Esophagus muscularis mucosa (tissue), 4 donors: Measurements from ENCODE around the gene GRK4. TPM values are rescaled to one million over a fixed set of nuclear protein-coding genes. Genes with fewer than 3 reads are reported as not detected.

Experiments
- DNase-seq: peaks from one replicate; pipeline ENCODE4 v3.0.0-alpha.2; 2017; ENCODE audit errors: extremely low spot score
- H3K27ac ChIP-seq, 4 donors: fragments of 200-600 bp; sonication (generic); replicated peaks in 1 of 4; 1 replicate in 3 of 4; 2 replicates in 1 of 4; pipeline ENCODE4 v1.5.1; 2016 to 2019; ENCODE audit warnings: mild to moderate bottlenecking in 1 of 4
- H3K27me3 ChIP-seq, 4 donors: fragments of 200-600 bp; sonication (generic); one replicate each; pipeline versions ENCODE4 v1.5.1 to v1.6.0; 2016 to 2019
- H3K36me3 ChIP-seq, 4 donors: fragments of 200-600 bp; sonication (generic); one replicate each; pipeline ENCODE4 v1.5.1; 2016 to 2019
- H3K4me1 ChIP-seq, 4 donors: fragments of 200-600 bp; sonication (generic); one replicate each; pipeline ENCODE4 v1.5.1; 2016 to 2019
- H3K4me3 ChIP-seq, 4 donors: fragments of 200-600 bp; sonication (generic); 1 replicate in 2 of 4; 2 replicates in 2 of 4; pipeline ENCODE4 v1.5.1; 2016 to 2019; ENCODE audit warnings: mild to moderate bottlenecking in 4 of 4, moderate library complexity in 1 of 4
- H3K9me3 ChIP-seq, 4 donors: fragments of 200-600 bp; sonication (generic); 1 replicate in 3 of 4; 2 replicates in 1 of 4; pipeline ENCODE4 v1.5.1; 2016 to 2019
- CTCF ChIP-seq, 3 experiments: fragments of 200-600 bp in 2 of 3; fragments of 450-650 bp in 1 of 3; sonication (generic) in 2 of 3; IDR thresholded peaks; one replicate each; pipeline ENCODE4 v1.5.1; 2017 to 2019; ENCODE audit warnings: antibody characterized with exemption in 3 of 3, mild to moderate bottlenecking in 2 of 3, moderate library complexity in 1 of 3
- EP300 ChIP-seq: sonication (generic); formaldehyde crosslinking; IDR thresholded peaks from one replicate; pipeline ENCODE4 v1.6.1; 2017; ENCODE audit warnings: antibody characterized with exemption
- POLR2A ChIP-seq: fragments of 450-650 bp; IDR thresholded peaks from one replicate; pipeline ENCODE4 v1.6.1; 2017; ENCODE audit warnings: antibody characterized with exemption, moderate library complexity, mild to moderate bottlenecking, low read depth
- POLR2AphosphoS5 ChIP-seq, 2 donors: sonication (generic); formaldehyde crosslinking; IDR thresholded peaks; one replicate each; pipeline ENCODE4 v1.6.1; 2017; ENCODE audit warnings: antibody characterized with exemption in 2 of 2
- WGBS: methylation state at CpG from one replicate; pipeline ENCODE4 v1.1.5; 2018; 5-methylcytosine and 5-hydroxymethylcytosine counted together
- intact Hi-C: fragments of 100-400 bp; cut with DNase I; formaldehyde crosslinking; loops from one replicate; pipeline ENCODE4 v1.15.1; 2023
- total RNA-seq, 4 donors: library from RNA; depleted of rRNA; stranded (reverse); fragments of >200 nt; gene quantifications; one replicate each; pipeline versions ENCODE4 v1.1.0 to v1.2.1, GENCODE V29; 2016

GRK4 gene
- total RNA-seq, 4 donors from 2014 or later, result 4.8 to 8.0 (median 6.4) TPM

DNA sequence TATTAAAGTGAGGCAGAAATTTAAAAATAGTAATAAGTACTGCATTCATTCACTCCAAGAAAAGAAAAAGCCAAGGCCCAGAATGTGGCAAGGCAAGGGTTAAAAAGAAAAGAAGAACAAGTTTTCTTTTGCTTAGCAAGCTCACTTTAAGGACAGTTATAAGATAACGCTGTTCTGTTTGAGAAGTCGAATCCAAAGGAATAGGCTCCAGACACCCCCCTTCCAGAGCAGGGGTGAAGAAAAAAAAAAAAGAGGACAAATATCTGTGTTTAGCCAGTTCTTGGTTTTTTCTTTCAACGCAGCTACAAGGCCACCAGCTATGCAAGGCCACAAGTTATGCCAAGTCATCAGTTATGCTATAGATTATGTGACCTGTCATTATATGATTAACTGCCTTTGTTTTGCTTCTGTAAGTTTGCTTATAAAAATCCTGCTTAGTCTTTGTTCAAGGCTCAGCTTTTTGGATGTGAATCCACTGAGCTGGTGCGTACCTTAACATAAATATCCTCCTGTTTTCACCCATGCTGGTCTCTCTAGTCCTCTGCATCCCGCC, 1.4 kb downstream of the GRK4 start:
- intact Hi-C loops, result loop anchor here (10.0 kb wide), 2 partner anchors 200 to 550 kb away; partner anchors contain the start of genes CFAP99 and ZFYVE28
- Histone ChIP-seq H3K27ac (no peak overlapping the region), H3K4me3 (peak overlapping the region; percentile 81 to 99 (median 98)), H3K9me3 (no peaks in the 10 kb centered on the region), H3K27me3 (no peaks in the 10 kb centered on the region), H3K36me3 (no peaks in the 10 kb centered on the region), H3K4me1 (peaks cover 25 to 38% (median 34%) of the 10 kb centered on the region in 4 donors)
- 60% methylated on average over 5 of the region's 5 CpGs for WGBS
- no peak for TF ChIP-seq CTCF (IDR thresholded peaks at IDR 0.05)
- no peak for TF ChIP-seq EP300
- no peak for TF ChIP-seq POLR2A
- TF ChIP-seq POLR2AphosphoS5 (IDR thresholded peaks at IDR 0.05), result no peak
- no peak for DNase-seq

GRCh38 chr4:2965262-2965661, 1.9 kb downstream of the GRK4 start:
- WGBS, result 95% methylated on average over 13 of the region's 16 CpGs
- no peaks in the 10 kb centered on the region for H3K27me3 ChIP-seq
- H3K4me1 ChIP-seq, result peaks cover 25 to 33% (median 29%) of the 10 kb centered on the region in 4 donors
- no peak for TF ChIP-seq EP300
- TF ChIP-seq CTCF (IDR thresholded peaks at IDR 0.05), result no peak
- no peak for TF ChIP-seq POLR2AphosphoS5 (IDR thresholded peaks at IDR 0.05)
- no peak for TF ChIP-seq POLR2A
- no peaks in the 10 kb centered on the region for H3K36me3 ChIP-seq
- no peak overlapping the region for H3K4me3 ChIP-seq
- intact Hi-C loops, result loop anchor here (10.0 kb wide), 2 partner anchors 200 to 550 kb away; partner anchors contain the start of genes CFAP99 and ZFYVE28
- no peaks in the 10 kb centered on the region for H3K9me3 ChIP-seq
- H3K27ac ChIP-seq, result no peak overlapping the region
- DNase-seq, result no peak

- intact Hi-C loops, result loop anchor here (10.0 kb wide), 2 partner anchors 204 to 554 kb away; partner anchors contain the start of genes CFAP99 and ZFYVE28
- H3K4me3 ChIP-seq, result no peak overlapping the region
- no peaks in the 10 kb centered on the region for H3K9me3 ChIP-seq
- peaks cover 9 to 16% (median 13%) of the 10 kb centered on the region in 4 donors for H3K4me1 ChIP-seq
- H3K27me3 ChIP-seq, result no peaks in the 10 kb centered on the region
- H3K27ac ChIP-seq, result no peak overlapping the region
- no peak for DNase-seq
- WGBS, result 65% methylated on average over 3 of the region's 3 CpGs
- TF ChIP-seq POLR2A (no peak), EP300 (no peak), POLR2AphosphoS5 (IDR thresholded peaks at IDR 0.05) (no peak), CTCF (IDR thresholded peaks at IDR 0.05) (no peak)
- peaks cover 0 to 3% (median 0%) of the 10 kb centered on the region in 4 donors for H3K36me3 ChIP-seq
Measured at GRCh38 chr4:2968381-2968780, 5.0 kb downstream of the GRK4 start.

DNA sequence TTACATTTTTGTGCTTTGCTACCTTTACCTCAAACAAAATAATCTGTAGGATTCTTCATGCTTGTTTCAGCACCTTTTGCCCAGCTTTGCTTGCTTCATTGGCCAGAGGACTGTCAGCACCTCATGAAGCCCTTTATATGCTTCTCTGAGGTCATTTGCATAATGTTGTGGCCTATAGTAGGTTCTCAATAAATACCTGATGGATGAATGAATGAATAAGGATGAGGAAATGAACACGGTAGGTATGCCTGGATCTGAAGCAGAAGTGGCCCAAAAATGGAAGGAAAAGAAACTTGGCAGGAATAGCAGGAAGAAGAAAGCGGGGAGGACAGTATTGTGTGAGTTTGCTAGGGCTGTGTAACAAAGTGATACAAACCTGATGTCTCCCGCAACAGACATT, 7.9 kb downstream of the GRK4 start:
- H3K27me3 ChIP-seq, result no peaks in the 10 kb centered on the region
- DNase-seq, result no peak
- 88% methylated on average over 3 of the region's 3 CpGs for WGBS
- peaks cover 0 to 3% (median 0%) of the 10 kb centered on the region in 4 donors for H3K36me3 ChIP-seq
- no peak overlapping the region for H3K27ac ChIP-seq
- H3K4me3 ChIP-seq, result no peak overlapping the region
- no peaks in the 10 kb centered on the region for H3K9me3 ChIP-seq
- TF ChIP-seq POLR2AphosphoS5 (IDR thresholded peaks at IDR 0.05), result no peak
- TF ChIP-seq CTCF (IDR thresholded peaks at IDR 0.05), result no peak
- TF ChIP-seq EP300, result no peak
- H3K4me1 ChIP-seq, result no peaks in the 10 kb centered on the region
- intact Hi-C loops, result no loop called here
